GM19193 (cell line): ENCODE measurements around the gene CSPG5.

Experiments
- POLR2A ChIP-seq: IDR thresholded peaks from 4 replicates; pipeline ENCODE4 v1.6.1; 2011; ENCODE audit not compliant: insufficient read depth, insufficient read length; ENCODE audit errors: extremely low read depth

The CSPG5 gene

DNA sequence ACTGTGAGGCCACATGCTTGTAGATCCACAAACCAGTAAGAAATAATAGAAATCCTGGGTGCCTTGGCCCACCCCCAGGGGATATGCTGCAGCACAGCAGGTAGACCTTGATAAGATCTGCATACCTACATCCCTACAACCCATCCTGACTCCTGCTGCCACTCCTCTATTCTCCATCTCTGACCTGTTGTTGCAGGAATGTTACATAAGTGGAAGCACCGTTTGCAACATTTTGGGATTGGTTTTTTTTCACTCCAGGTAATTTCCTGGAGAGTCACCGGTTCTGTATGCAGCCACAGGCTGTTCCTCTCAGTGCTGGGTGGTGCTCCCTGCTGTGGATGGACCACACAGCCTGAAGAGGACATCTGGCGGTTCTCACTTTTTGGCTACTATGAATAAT is 16.1 kb upstream of the CSPG5 start:
- TF ChIP-seq POLR2A = no peak

DNA sequence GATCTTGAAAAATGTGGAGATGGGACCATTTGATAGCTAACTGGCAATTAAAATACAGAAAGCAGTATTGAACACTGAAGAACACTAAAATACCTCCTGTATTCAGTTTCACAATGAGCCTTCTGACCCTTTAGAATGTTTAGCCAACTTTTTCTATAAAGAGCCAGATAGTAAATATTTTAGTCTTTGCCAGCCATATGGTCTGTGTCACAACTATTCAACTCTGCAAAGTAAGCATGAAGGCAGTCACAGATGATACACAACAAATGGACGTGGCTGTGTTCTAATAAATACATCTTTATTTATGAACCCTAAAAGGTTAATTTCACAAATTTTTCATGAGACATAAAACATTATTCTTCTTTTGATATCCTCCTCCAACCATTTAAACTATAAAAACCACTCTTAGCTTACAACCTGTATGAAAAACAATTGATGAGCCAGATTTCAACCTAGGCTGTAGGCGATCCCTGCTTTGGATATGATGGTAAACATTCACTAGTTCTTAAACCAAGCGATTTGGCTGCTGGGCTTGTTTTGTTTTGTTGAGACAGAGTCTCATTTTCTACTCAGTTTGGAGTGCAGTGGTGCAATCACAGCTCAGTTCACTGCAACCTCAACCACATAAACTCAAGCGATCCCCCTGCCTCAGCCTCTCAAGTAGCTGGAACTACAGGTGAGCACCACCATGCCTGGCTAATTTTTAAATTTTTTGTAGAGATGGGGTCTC is 13.6 kb upstream of the CSPG5 start:
- TF ChIP-seq POLR2A = no peak

DNA sequence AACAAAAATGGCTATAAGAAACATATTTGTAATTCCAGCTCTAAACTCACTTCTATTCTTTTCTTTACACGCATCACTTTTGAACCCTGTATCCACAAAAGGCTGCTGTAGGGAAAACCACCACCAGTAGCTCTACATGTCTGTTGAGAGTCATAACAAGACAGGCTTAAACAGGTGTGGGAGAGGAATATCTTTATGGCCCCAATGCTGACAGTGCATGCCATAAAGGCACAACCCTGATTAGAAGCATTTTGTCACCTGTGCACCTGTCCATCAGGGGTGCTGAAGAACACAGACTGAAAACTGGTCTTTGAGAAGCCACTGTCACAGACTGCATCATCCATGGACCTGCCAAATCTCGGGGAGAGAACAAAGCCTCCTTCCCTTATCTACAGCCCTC is 11.6 kb upstream of the CSPG5 start:
- TF ChIP-seq POLR2A = no peak

DNA sequence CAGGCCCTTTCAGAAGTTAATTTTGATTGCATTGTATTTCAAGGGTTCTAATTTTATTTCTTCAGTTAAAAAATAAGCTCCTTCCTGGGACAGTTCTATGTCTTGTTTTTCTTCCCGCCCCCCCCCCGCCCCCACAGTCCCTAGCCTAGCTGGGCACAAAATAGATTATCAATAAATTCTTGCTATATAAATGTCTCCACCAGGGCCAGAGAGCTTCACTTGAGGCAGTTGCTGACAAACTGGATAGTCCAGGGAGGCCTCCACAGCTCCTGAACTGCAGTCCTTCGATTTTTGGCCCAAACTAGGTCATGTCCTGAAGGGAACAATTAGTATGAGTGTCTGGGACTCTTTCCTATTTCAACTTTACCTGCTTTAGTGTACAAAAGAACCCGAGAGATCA is 9.9 kb upstream of the CSPG5 start:
- no peak for TF ChIP-seq POLR2A

DNA sequence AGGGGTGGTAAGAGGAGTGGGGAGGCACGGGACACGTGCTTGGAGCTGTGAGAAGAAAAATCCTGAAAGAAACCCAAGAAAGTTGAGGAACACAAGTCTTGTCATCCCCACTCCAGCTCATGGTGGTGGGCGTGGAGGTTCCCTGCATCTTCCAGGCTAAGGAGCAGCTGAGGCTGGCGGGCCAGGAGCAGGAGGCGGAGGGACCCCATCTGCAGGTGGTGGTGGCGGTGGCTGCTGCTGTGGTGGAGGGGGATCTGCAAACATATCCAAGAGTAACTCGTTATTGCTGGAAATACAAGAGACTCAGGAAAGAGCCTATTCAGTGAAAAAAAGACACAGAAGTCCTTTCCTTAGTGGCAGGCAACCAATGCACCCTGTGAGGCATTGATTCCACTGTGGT is 9.4 kb upstream of the CSPG5 start:
- TF ChIP-seq POLR2A = no peak

DNA sequence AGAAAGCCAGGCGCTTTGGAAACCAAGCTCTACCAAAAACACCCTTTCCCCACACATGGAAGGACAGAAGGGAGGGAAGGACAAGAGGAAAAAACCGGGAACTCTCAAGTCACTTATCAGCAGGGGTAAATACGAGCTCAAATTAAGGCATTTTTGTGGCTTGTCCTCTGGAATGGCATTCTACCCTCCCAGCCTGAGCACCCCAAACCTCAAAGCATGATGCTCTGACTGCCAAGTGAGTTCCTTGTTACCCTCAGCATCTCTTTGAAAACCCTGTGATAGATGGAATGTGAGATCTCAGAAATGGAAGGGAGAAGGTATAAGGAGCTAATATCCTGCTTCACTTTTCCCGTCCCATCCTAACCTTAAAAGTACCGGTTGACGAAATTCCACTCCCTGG is 8.1 kb upstream of the CSPG5 start:
- no peak for TF ChIP-seq POLR2A

DNA sequence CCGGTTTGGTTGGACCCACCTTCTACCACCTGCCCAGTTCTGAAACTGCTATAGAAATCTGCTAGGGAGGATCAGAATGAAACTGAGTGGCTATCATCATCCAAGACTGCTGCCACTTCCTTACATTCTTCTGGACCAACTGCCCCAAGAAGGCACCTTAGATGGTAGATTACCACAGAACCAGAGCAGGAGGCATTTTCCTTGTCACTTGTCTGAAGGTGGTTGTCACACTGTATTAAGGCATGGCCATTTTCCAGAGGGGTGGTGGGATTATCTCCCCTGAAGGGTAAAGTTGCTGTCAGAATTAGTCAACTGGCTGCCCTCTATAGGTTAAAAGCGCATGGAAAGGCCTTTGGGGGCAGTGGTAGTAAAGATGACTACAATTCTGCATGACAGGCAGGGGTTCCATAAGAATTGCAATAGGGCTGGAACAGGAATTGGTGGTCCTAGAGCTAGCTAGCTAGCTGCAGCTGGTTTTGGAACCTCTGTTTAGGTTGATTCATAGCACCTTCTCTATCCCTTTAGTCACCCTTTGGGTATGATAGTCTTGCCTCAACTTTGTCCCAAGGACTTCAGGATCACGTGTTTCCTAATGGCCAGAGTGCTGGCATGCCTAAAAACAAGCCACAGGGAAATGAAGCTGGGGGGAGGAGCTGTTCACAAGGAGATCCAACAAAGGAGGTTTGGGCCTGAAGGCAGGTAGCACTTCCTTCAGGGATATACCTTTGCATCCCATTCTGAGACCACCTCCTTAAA is 4.8 kb upstream of the CSPG5 start:
- no peak for TF ChIP-seq POLR2A

DNA sequence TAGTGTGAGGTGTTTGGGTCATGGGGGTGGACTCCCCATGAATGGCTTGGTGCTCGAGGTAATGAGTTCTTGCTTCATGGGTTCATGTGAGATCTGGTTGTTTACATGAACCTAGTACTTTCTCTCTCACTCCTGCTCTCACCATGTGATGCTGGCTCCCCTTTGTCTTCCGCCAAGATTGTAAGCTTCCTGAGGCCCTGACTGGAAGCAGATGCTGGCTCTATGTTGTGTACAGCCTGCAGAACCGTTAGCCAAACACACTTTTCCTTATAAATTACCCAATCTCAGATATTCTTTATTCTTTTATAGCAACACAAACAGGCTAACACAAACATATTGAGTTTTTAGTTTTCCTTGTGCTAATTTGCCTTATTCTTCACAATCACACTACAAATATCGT is 3.2 kb upstream of the CSPG5 start:
- TF ChIP-seq POLR2A = no peak

DNA sequence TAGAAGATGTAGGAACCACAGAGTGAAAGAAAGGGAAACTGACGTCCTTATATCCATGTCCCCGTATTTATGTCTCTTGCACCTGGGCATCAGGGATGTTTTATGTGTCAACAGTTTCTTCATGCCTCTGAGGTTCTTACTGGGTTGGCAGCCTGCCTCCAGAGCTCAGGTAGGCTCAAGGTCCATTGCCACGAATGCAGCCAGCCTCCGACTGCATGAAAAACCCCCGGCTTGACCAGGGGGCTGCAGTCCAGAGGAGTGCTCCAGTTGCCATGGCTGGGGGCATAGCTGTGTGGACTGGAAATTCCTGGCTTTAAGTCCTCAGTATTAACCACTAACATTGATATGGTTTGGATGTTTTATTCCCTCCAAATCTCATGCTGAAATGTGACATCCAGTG is 2.8 kb upstream of the CSPG5 start:
- TF ChIP-seq POLR2A = no peak

DNA sequence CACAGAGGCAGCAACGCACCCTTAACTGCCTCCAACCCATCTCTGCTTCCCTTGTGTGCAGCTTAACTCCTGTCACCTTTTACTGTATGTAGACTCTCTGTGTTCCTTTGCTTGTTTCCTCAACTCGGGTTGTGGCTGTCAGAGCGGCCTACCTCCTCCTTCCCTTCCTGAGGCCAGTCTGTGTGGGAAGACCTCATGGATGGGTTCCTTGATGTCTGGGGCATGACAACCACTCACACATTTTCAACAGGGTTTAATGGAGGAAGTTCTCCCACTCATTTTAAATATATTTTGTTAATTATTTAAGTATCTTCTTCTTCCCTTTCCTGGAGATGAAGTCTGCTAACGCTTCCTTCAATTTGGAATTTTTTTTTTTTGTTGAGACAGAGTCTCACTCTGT is 1.8 kb upstream of the CSPG5 start:
- TF ChIP-seq POLR2A = no peak

DNA sequence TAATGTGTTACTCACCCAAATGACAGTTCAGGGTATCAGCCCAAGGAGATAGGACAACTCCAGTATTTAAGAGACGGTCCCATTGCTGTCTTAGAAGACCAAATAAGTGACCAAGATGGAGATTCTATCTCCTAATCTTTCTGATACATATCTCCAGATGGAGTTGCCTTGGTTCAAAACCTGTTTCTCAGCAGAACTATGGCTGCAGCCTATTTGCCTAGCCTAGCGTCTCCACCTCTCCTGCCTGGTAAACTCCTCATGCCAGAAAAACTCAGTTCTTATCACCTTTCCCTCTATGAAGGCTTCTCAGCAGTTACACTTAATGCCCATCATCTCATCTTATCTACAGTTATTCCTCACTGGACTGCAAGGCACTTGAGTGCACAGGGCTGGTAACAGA is 1.2 kb upstream of the CSPG5 start:
- no peak for TF ChIP-seq POLR2A

DNA sequence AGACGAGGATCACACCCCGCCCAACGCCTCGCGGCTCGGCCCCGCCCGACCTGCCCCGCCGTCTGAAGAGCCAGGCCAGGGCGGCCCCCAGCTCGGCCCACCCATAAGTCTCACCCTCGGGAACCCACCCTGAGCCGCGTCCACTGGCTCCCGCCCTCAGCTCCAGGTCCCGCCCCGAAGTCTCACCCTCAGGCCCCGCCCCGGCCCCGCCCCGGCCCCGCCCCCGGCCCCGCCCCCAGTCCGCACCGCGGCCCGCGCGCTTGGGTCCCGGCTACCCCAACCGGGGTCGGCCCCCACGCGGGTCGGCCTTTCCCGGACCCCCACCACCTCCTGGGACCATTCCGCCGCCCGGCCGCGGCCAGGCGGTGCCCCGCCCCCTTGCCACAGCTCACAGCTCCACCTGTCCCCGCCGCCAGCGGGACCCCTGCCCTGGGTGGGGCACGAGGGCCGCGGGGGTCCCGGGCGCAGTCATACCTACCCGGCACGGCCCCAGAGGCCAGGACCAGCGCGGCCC is 489 bp downstream of the CSPG5 start:
- TF ChIP-seq POLR2A = no peak

DNA sequence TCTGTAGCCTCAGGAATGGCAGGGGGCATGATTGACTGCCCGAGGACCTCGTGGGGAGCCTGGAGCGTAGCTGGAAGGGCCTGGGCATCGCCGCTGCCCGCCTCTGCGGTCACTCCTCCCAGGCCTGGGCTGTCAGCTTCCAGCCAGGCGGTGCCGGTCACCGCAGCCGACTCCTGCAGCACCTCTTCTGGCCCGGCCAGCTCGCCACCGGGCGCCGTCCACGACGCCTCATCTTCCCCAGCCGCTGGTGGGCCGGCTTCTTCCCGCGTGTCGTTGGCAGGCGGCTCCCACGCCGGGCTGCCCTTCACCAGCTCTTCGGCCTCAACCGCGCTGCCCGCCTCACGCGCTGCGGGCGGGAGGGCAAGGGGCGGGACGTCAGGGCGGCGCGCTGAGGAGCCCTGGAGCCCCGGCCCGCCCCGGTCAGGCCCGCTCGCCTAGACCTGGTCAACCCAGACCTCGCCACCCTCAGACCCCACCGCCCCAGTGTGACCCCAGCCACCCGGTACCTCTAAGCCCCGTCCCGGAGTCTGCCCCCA is 1.0 kb downstream of the CSPG5 start:
- no peak for TF ChIP-seq POLR2A

DNA sequence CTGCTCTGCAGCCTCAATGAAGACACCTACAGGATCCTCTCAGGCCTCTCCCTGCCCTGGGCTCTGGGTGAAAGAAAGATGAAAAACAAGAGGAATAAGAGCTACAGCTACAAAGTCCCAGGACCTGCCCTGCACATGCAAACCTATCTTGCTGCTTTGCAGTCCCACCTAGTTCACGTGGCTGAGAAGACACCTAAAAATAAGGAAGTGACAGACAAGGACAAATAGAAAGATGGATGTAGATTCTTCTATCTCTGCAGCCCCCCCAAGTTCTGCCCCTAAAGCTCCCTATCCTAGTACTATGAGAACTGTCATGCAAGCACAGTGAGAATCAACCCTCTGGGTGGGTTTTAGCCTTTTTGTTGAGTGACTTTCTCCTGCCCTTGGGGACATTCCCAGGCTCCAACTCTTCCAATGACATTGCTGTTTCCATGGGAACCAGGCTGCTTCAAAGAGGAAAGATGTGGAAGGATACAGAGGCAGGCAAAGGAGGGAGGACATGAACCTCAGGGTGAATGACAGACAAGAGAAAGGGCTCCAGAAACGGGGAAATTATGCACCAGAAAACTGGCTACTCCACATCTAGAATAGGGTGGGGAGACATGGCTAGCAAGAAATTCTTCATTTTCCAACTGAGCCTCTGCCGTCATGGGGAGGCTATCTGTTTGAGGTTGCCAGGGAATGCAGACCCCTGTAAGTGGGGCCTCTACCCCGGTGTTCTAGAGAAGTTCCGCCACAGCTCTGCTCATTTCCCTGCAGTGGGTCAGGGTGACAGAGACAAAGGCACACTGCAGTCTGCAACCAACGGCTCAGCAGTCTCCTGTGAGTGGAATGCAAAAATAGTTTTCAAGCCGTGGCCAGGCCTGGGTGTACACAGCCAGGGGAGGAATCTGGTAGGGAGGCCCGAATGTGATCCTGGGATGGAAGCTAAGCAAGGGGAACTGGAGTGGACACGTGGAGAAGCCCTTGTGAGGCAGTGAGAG is 5.2 kb downstream of the CSPG5 start:
- no peak for TF ChIP-seq POLR2A
